Hepatocyte (in vitro differentiated cells): ENCODE results near the gene TTC12.

ENCODE experiments used
- EZH2 ChIP-seq: fragments of 200-600 bp; sonication (generic); IDR thresholded peaks from 2 replicates; pipeline ENCODE4 v1.6.1; 2016; ENCODE audit warnings: antibody characterized with exemption, mild to moderate bottlenecking, borderline replicate concordance
- TF ChIP-seq, protein P1 (sequence below): fragments of 200-600 bp; sonication (generic); IDR thresholded peaks from 2 replicates; pipeline ENCODE4 v1.5.1; 2016; ENCODE audit warnings: antibody characterized with exemption, mild to moderate bottlenecking; ENCODE audit not compliant: poor library complexity

DNA sequence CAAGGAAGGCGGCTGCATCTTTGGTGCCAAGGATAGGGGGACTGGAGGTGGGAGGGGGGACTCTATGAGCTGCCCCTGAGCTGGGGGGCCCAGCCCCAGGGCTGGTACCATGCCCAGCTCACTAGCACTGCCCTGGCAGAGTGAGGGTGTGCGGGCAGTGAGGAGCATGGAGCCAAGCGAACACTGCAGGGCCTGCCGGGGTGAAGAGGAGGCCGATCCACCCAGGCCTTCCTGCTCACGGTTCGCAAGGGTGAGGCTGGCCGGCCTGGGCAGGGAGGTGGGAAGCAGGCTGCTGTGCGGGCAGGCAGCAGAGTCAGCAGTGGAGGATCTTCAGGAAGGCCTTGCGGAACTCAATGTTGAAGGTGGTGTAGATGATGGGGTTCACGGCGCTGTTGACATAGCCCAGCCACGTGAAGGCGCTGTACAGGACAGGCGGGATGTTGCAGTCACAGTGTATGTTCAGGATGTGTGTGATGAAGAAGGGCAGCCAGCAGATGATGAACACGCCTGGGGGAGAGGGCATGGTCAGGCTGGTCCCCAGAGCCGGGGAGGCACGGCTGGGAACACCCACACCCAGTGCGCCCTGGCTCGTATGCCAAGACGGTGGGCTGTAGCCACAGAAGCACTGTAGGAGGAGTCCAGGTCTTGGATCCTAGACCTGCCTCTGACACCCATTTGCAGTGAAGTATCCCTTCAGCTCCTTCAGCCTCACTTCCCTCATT, 96.2 kb downstream of the TTC12 start:
- TF ChIP-seq, protein P1, sequence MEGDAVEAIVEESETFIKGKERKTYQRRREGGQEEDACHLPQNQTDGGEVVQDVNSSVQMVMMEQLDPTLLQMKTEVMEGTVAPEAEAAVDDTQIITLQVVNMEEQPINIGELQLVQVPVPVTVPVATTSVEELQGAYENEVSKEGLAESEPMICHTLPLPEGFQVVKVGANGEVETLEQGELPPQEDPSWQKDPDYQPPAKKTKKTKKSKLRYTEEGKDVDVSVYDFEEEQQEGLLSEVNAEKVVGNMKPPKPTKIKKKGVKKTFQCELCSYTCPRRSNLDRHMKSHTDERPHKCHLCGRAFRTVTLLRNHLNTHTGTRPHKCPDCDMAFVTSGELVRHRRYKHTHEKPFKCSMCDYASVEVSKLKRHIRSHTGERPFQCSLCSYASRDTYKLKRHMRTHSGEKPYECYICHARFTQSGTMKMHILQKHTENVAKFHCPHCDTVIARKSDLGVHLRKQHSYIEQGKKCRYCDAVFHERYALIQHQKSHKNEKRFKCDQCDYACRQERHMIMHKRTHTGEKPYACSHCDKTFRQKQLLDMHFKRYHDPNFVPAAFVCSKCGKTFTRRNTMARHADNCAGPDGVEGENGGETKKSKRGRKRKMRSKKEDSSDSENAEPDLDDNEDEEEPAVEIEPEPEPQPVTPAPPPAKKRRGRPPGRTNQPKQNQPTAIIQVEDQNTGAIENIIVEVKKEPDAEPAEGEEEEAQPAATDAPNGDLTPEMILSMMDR = no peak
- no peak for TF ChIP-seq EZH2
